GM19438 (cell line): ENCODE data around the gene BEND4.
"Not testable (repeated sequence)": the region's sequence is repeated elsewhere in the genome, so short reads cannot be mapped to it uniquely, and the experiment has no call there.

Source experiments
- ATAC-seq: cut with Tn5 transposase; IDR thresholded peaks from one replicate; pipeline ENCODE4 v1.9.1; 2021; ENCODE audit warnings: low read depth; ENCODE audit not compliant: unreplicated experiment

Gene BEND4

GRCh38 chr4:42152507-42153504 is at the start of gene BEND4:
Gene BEND4, minus strand, starts transcription at chr4:42152655. Its CDS starts 512 bp downstream, at chr4:42152143.
- ATAC-seq: peak; percentile 19

GRCh38 chr4:42197341-42197740 is 44.9 kb upstream of the BEND4 start:
- no peak for ATAC-seq

- no peak for ATAC-seq
Measured at GRCh38 chr4:42172921-42173320, 20.5 kb upstream of the BEND4 start.

- no peak for ATAC-seq
Measured at GRCh38 chr4:42172128-42172790, 19.8 kb upstream of the BEND4 start.

- peak; percentile 100 for ATAC-seq
Measured at GRCh38 chr4:42167709-42168108, 15.3 kb upstream of the BEND4 start.

GRCh38 chr4:42166186-42166585 is 13.7 kb upstream of the BEND4 start:
- not testable (repeated sequence) for ATAC-seq

- ATAC-seq: no peak
Measured at GRCh38 chr4:42159271-42160001, 7.0 kb upstream of the BEND4 start.

DNA sequence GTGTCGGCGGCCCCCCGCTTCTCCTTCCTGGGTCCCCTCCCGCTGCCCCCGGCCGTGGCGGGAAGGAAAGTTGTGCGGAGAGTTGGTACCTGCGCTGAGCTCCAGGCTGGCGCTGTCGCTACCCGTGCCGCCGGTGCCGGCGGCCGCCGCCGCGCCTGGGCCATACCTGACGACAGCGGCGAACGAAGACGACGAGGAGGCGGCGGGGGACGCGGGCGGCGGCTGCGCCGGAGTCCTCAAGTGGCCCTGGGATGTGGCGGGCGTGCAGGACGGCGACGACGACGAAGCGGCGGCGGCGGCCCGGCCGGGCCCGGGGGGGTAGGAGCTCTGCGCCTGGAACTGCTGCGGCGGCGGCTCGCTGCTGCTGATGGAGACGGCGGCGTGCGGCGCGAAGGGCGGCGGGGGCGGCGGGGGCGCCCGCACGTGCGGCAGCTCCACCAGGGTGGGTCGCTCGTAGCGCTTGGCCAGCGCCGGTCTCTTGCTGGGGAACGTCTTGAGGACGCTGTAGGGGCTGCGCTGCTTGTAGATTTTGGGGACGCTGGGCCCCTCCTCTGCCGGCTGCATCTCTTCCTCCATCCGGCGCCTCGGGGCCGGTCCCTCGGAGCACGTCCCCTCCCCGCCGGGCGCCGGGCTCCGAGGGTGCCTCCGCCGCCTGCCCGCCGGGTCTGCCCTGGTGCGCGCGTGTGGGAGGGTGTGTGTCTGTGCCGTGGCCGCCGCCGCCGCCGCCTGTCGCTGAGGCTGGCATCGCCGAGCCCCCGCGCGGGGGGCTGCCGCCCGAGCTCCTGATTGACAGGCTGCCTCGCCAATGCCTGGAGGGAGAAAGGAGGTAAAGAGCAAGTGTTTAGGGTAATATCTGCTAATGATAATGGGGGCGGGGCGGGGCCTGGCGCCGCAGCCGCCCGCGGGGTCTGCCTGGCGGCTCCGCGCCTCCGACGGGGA is 618 bp downstream of the BEND4 start:
- peak; percentile 46 for ATAC-seq

- peak; percentile 33 for ATAC-seq
Measured at GRCh38 chr4:42150653-42151567, 1.5 kb downstream of the BEND4 start.

DNA sequence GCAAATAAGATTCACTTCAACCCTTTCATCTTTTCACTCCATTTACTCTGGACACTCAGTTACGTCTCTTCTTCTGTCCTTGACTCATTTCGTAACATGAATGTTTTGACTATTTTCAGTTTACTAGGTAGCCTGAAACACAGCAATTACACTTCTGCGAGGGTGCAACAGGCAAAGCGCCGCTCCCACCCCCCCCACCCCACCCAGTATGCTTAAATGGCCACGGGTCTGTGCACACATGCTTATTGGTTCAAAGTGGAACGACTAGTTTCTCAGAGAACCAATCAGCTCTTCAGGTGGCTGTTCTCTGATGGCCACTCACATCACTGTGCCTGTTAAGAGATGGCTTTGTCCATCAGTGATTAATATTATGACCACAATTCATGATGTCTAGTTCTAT is 3.5 kb downstream of the BEND4 start:
- ATAC-seq: no peak

DNA sequence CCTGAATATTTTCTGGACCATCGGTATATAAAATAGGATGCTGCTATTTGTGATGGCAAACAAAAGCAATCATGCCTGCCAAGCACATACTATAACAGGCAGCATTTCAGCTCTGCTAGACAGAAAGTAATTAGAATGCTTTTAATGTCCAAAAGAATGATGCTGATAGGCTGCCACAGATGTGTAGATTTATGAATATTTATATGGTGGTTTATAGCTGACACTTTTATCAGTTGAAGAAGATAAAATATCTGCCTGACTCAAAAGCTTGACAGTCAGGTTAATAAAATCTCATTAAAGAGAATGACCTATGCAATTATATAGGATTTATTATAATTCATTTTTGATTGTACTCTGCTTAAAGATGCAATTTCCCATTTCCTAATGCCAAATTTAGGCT is 4.0 kb downstream of the BEND4 start:
- ATAC-seq: no peak

DNA sequence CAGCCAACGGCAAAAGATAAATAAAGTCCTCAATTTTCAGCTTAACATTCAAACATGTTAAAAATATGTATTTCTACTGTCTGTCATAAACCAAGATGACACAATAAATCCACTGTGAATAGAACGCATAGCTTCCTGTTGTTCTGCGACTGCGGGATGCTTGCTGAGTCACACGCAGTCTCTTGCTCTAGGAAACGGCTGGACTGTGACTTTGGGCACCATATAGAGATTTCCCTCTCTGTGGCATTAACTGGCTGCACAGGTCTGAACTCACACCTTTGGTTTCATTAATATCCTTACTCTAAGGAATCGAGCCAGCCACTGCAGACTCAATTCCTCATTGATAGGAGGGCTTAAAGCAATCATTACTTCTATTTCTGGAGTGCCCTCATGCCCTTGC is 8.4 kb downstream of the BEND4 start:
- no peak for ATAC-seq

- ATAC-seq: no peak
Measured at GRCh38 chr4:42142591-42142990, 9.9 kb downstream of the BEND4 start.

GRCh38 chr4:42136371-42136770 is 16.1 kb downstream of the BEND4 start:
- no peak for ATAC-seq

- ATAC-seq: no peak
Measured at GRCh38 chr4:42133006-42133405, 19.4 kb downstream of the BEND4 start.

GRCh38 chr4:42132099-42132498 is 20.4 kb downstream of the BEND4 start:
- no peak for ATAC-seq

GRCh38 chr4:42123071-42123644 is 29.3 kb downstream of the BEND4 start:
- ATAC-seq: no peak

GRCh38 chr4:42122237-42122636 is 30.2 kb downstream of the BEND4 start:
- ATAC-seq: no peak

DNA sequence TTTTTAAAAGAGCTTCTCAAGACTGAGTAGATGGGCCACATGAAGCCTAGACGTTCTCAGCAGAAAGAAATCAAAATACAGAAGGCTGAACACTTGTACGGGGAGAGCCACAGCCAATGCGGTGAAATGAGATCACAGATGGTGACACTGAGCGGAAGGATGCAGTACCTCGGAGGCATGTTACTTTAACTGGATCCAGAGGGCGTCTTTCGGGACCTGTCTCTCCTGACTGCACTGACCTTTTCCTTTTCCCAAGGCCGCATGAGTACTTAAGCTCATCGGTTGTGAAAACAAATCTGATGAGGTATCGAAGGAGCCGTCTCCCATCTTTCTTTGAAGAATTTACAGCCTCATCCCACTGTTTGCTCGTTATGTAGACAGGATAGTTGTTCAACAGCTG is 32.6 kb downstream of the BEND4 start:
- ATAC-seq: no peak
